Measurements from ENCODE around the gene NUS1. TPM values are rescaled to one million over a fixed set of nuclear protein-coding genes. Genes with fewer than 3 reads are reported as not detected.

The NUS1 gene
- total RNA-seq, 1 donor from 2014 or later: 47.3 TPM

GRCh38 chr6:117653949-117654348 lies 21.3 kb upstream of the NUS1 start:
- FAIRE-seq: no peak
- no peak for DNase-seq (ENCODE audit: low read depth)
- Mint-ChIP-seq H3K27ac (ENCODE audit: unreplicated experiment) (no peak overlapping the region), H3K36me3 (ENCODE audit: low read depth, unreplicated experiment) (no peaks in the 10 kb centered on the region), H3K9me3 (ENCODE audit: unreplicated experiment) (peaks cover 7% of the 10 kb centered on the region), H3K27me3 (ENCODE audit: low read depth, unreplicated experiment) (no peaks in the 10 kb centered on the region), H3K4me1 (ENCODE audit: low read depth, unreplicated experiment) (no peaks in the 10 kb centered on the region), H3K4me3 (ENCODE audit: unreplicated experiment) (no peak overlapping the region)
- H3K4me1 ChIP-seq (ENCODE audit: insufficient read depth, low read length): no peaks in the 10 kb centered on the region
- no peaks in the 10 kb centered on the region for H3K9me3 ChIP-seq (ENCODE audit: insufficient read depth, low read depth, low read length)
- no peak overlapping the region for H3K9ac ChIP-seq (ENCODE audit: low read length)
- no peaks in the 10 kb centered on the region for H3K27me3 ChIP-seq (ENCODE audit: insufficient read depth, low read length)
- no peak overlapping the region for H3K4me3 ChIP-seq (ENCODE audit: insufficient read depth, low read depth, low read length)
- TF ChIP-seq EZH2 (IDR thresholded peaks at IDR 0.05; ENCODE audit: insufficient read depth, low read length): no peak
- no peak for TF ChIP-seq CTCF (IDR thresholded peaks at IDR 0.05; ENCODE audit: insufficient read depth, low read depth, low read length)
- no peak overlapping the region for H3K4me2 ChIP-seq (ENCODE audit: low read length)
- H2AFZ ChIP-seq (ENCODE audit: low read depth, low read length): no peak overlapping the region
- H3K27ac ChIP-seq (ENCODE audit: low read depth, low read length): no peak overlapping the region
- no peaks in the 10 kb centered on the region for H3K79me2 ChIP-seq (ENCODE audit: insufficient read depth, low read length)
- H4K20me1 ChIP-seq (ENCODE audit: insufficient read depth, low read length): no peaks in the 10 kb centered on the region
- H3K36me3 ChIP-seq (ENCODE audit: insufficient read depth, low read length): no peaks in the 10 kb centered on the region

- peaks cover 4% of the 10 kb centered on the region for H3K9me3 Mint-ChIP-seq (ENCODE audit: unreplicated experiment)
- no peaks in the 10 kb centered on the region for H3K27me3 Mint-ChIP-seq (ENCODE audit: low read depth, unreplicated experiment)
- no peaks in the 10 kb centered on the region for H3K36me3 ChIP-seq (ENCODE audit: insufficient read depth, low read length)
- no peaks in the 10 kb centered on the region for H3K36me3 Mint-ChIP-seq (ENCODE audit: low read depth, unreplicated experiment)
- no peak overlapping the region for H3K27ac ChIP-seq (ENCODE audit: low read depth, low read length)
- no peaks in the 10 kb centered on the region for H3K27me3 ChIP-seq (ENCODE audit: insufficient read depth, low read length)
- no peak overlapping the region for H3K4me2 ChIP-seq (ENCODE audit: low read length)
- no peak overlapping the region for H3K4me3 Mint-ChIP-seq (ENCODE audit: unreplicated experiment)
- H3K79me2 ChIP-seq (ENCODE audit: insufficient read depth, low read length): no peaks in the 10 kb centered on the region
- FAIRE-seq: no peak
- no peaks in the 10 kb centered on the region for H3K9me3 ChIP-seq (ENCODE audit: insufficient read depth, low read depth, low read length)
- DNase-seq (ENCODE audit: low read depth): no peak
- H3K27ac Mint-ChIP-seq (ENCODE audit: unreplicated experiment): no peak overlapping the region
- no peak for TF ChIP-seq CTCF (IDR thresholded peaks at IDR 0.05; ENCODE audit: insufficient read depth, low read depth, low read length)
- TF ChIP-seq EZH2 (IDR thresholded peaks at IDR 0.05; ENCODE audit: insufficient read depth, low read length): no peak
- no peak overlapping the region for H2AFZ ChIP-seq (ENCODE audit: low read depth, low read length)
- no peak overlapping the region for H3K4me3 ChIP-seq (ENCODE audit: insufficient read depth, low read depth, low read length)
- no peaks in the 10 kb centered on the region for H4K20me1 ChIP-seq (ENCODE audit: insufficient read depth, low read length)
- no peaks in the 10 kb centered on the region for H3K4me1 Mint-ChIP-seq (ENCODE audit: low read depth, unreplicated experiment)
- no peaks in the 10 kb centered on the region for H3K4me1 ChIP-seq (ENCODE audit: insufficient read depth, low read length)
- H3K9ac ChIP-seq (ENCODE audit: low read length): no peak overlapping the region
These were observed 19.9 kb upstream of the NUS1 start for GRCh38 chr6:117655380-117655779.

- Histone ChIP-seq H3K4me2 (ENCODE audit: low read length) (no peak overlapping the region), H3K36me3 (ENCODE audit: insufficient read depth, low read length) (no peaks in the 10 kb centered on the region), H3K9me3 (ENCODE audit: insufficient read depth, low read depth, low read length) (no peaks in the 10 kb centered on the region), H3K27me3 (ENCODE audit: insufficient read depth, low read length) (no peaks in the 10 kb centered on the region), H3K4me3 (ENCODE audit: insufficient read depth, low read depth, low read length) (no peak overlapping the region), H3K4me1 (ENCODE audit: insufficient read depth, low read length) (no peaks in the 10 kb centered on the region), H2AFZ (ENCODE audit: low read depth, low read length) (no peak overlapping the region), H3K27ac (ENCODE audit: low read depth, low read length) (no peak overlapping the region), H3K9ac (ENCODE audit: low read length) (no peak overlapping the region), H4K20me1 (ENCODE audit: insufficient read depth, low read length) (no peaks in the 10 kb centered on the region), H3K79me2 (ENCODE audit: insufficient read depth, low read length) (no peaks in the 10 kb centered on the region)
- Mint-ChIP-seq H3K4me3 (ENCODE audit: unreplicated experiment) (no peak overlapping the region), H3K27ac (ENCODE audit: unreplicated experiment) (no peak overlapping the region), H3K27me3 (ENCODE audit: low read depth, unreplicated experiment) (no peaks in the 10 kb centered on the region), H3K36me3 (ENCODE audit: low read depth, unreplicated experiment) (peaks cover 8% of the 10 kb centered on the region), H3K4me1 (ENCODE audit: low read depth, unreplicated experiment) (no peaks in the 10 kb centered on the region), H3K9me3 (ENCODE audit: unreplicated experiment) (peaks cover 4% of the 10 kb centered on the region)
- peak; percentile 38 for DNase-seq (ENCODE audit: low read depth)
- FAIRE-seq: no peak
- no peak for TF ChIP-seq EZH2 (IDR thresholded peaks at IDR 0.05; ENCODE audit: insufficient read depth, low read length)
- TF ChIP-seq CTCF (IDR thresholded peaks at IDR 0.05; ENCODE audit: insufficient read depth, low read depth, low read length): no peak
These were observed 8.4 kb upstream of the NUS1 start for GRCh38 chr6:117666881-117667280.

All from astrocyte (in vitro differentiated cells and primary cell).